ENCODE data around the gene C14orf93. TPM values are rescaled to one million over a fixed set of nuclear protein-coding genes. Genes with fewer than 3 reads are reported as not detected.

C14orf93 gene
- total RNA-seq, 6 experiments from 2014 or later: 3.6 to 7.0 (median 5.7) TPM

GRCh38 chr14:23042162-23042965, 32.4 kb upstream of the C14orf93 start, which contains the start of gene PSMB11:
TSS of gene PSMB11 (plus strand) at chr14:23042212. CDS start at chr14:23042226, 14 bp downstream.
- DNase-seq: no peak
- no peak for TF ChIP-seq CTCF (IDR thresholded peaks at IDR 0.05)
- no peaks in the 10 kb centered on the region for H3K9me3 Mint-ChIP-seq
- H3K36me3 Mint-ChIP-seq (ENCODE audit: low read depth): peaks cover 2% of the 10 kb centered on the region; the same call in 1 of the 2 replicates
- H3K27me3 Mint-ChIP-seq (ENCODE audit: insufficient read depth): peaks cover 6% of the 10 kb centered on the region
- H3K27ac Mint-ChIP-seq: peak within 1 kb of the TSS; percentile 43; the same call in 1 of the 2 replicates
- H3K4me1 Mint-ChIP-seq (ENCODE audit: low read depth): peaks cover 32% of the 10 kb centered on the region
- no peak within 1 kb of the TSS for H3K4me3 Mint-ChIP-seq

GRCh38 chr14:23041729-23042128, 31.8 kb upstream of the C14orf93 start:
- Mint-ChIP-seq H3K4me3 (no peak overlapping the region), H3K4me1 (ENCODE audit: low read depth) (peaks cover 32% of the 10 kb centered on the region), H3K9me3 (no peaks in the 10 kb centered on the region), H3K36me3 (ENCODE audit: low read depth) (no peaks in the 10 kb centered on the region), H3K27me3 (ENCODE audit: insufficient read depth) (peaks cover 6% of the 10 kb centered on the region), H3K27ac (peak overlapping the region; percentile 43; the same call in 1 of the 2 replicates)
- no peak for TF ChIP-seq CTCF (IDR thresholded peaks at IDR 0.05)
- DNase-seq: peak; percentile 34

GRCh38 chr14:23040100-23040499, 30.2 kb upstream of the C14orf93 start:
- no peak for DNase-seq
- H3K27ac Mint-ChIP-seq: no peak overlapping the region
- H3K4me3 Mint-ChIP-seq: no peak overlapping the region
- H3K9me3 Mint-ChIP-seq: no peaks in the 10 kb centered on the region
- TF ChIP-seq CTCF (IDR thresholded peaks at IDR 0.05): no peak
- peaks cover 6% of the 10 kb centered on the region; the same call in 1 of the 2 replicates for H3K27me3 Mint-ChIP-seq (ENCODE audit: insufficient read depth)
- peaks cover 29% of the 10 kb centered on the region for H3K4me1 Mint-ChIP-seq (ENCODE audit: low read depth)
- H3K36me3 Mint-ChIP-seq (ENCODE audit: low read depth): no peaks in the 10 kb centered on the region

- Mint-ChIP-seq H3K27ac (peak overlapping the region; percentile 99), H3K36me3 (ENCODE audit: low read depth) (peaks cover 27% of the 10 kb centered on the region), H3K9me3 (peaks cover 3% of the 10 kb centered on the region; the same call in 1 of the 2 replicates), H3K4me1 (ENCODE audit: low read depth) (peaks cover 28% of the 10 kb centered on the region), H3K4me3 (peak overlapping the region; percentile 89), H3K27me3 (ENCODE audit: insufficient read depth) (0 out of 2 replicates have a peak, but pooled peaks cover 1% of the 10 kb centered on the region)
- no peak for DNase-seq
- no peak for TF ChIP-seq CTCF (IDR thresholded peaks at IDR 0.05)
Measured at GRCh38 chr14:23035303-23036144, 25.6 kb upstream of the C14orf93 start.

- Mint-ChIP-seq H3K36me3 (ENCODE audit: low read depth) (peaks cover 27% of the 10 kb centered on the region), H3K27ac (peak within 1 kb of the TSS; percentile 99), H3K4me3 (peak within 1 kb of the TSS; percentile 89), H3K9me3 (peaks cover 3% of the 10 kb centered on the region; the same call in 1 of the 2 replicates), H3K27me3 (ENCODE audit: insufficient read depth) (0 out of 2 replicates have a peak, but pooled peaks cover 1% of the 10 kb centered on the region), H3K4me1 (ENCODE audit: low read depth) (peaks cover 28% of the 10 kb centered on the region)
- no peak for TF ChIP-seq CTCF (IDR thresholded peaks at IDR 0.05)
- peak; percentile 93 for DNase-seq
Measured at GRCh38 chr14:23034498-23035302, 24.8 kb upstream of the C14orf93 start, which contains the start of gene PSMB5. TSS of gene PSMB5 (minus strand) at chr14:23034900. CDS start at chr14:23034881, 19 bp downstream.
